Sigmoid colon (tissue), 7 donors: Measurements from ENCODE around the gene SECTM1. TPM values are rescaled to one million over a fixed set of nuclear protein-coding genes. Genes with fewer than 3 reads are reported as not detected.
"Not testable (repeated sequence)": the region's sequence is repeated elsewhere in the genome, so short reads cannot be mapped to it uniquely, and the experiment has no call there.

Experiments
- DNase-seq: peaks from one replicate; pipeline ENCODE4 v3.0.0-alpha.2; 2019
- H3K27ac ChIP-seq, 4 donors: fragments of 200-600 bp; sonication (generic); one replicate each; pipeline ENCODE4 v1.5.1; 2016 to 2019; ENCODE audit warnings: mild to moderate bottlenecking in 1 of 4
- H3K27me3 ChIP-seq, 3 donors: fragments of 200-600 bp; sonication (generic); one replicate each; pipeline ENCODE4 v1.5.1; 2019; ENCODE audit warnings: mild to moderate bottlenecking in 1 of 3
- H3K36me3 ChIP-seq, 4 donors: fragments of 200-600 bp; sonication (generic); one replicate each; pipeline ENCODE4 v1.5.1; 2016 to 2019
- H3K4me1 ChIP-seq, 4 donors: fragments of 200-600 bp; sonication (generic); one replicate each; pipeline ENCODE4 v1.5.1; 2017 to 2019
- H3K4me3 ChIP-seq, 4 donors: fragments of 200-600 bp; sonication (generic); one replicate each; pipeline ENCODE4 v1.5.1; 2017 to 2019; ENCODE audit warnings: mild to moderate bottlenecking in 2 of 4, moderate library complexity in 1 of 4
- H3K9me3 ChIP-seq, 4 donors: fragments of 200-600 bp in 3 of 4; sonication (generic) in 3 of 4; one replicate each; pipeline versions ENCODE4 v1.5.1 to v1.6.1; 2013 to 2019
- CTCF ChIP-seq, 4 experiments: fragments of 450-650 bp in 3 of 4; fragments of 200-600 bp in 1 of 4; IDR thresholded peaks; one replicate each; pipeline ENCODE4 v1.5.1; 2016 to 2019; ENCODE audit warnings: antibody characterized with exemption in 4 of 4, mild to moderate bottlenecking in 3 of 4, moderate library complexity in 2 of 4
- EP300 ChIP-seq, 4 donors: sonication (generic); formaldehyde crosslinking; IDR thresholded peaks; one replicate each; pipeline ENCODE4 v1.6.1; 2017; ENCODE audit warnings: antibody characterized with exemption in 4 of 4
- POLR2A ChIP-seq, 2 donors: fragments of 450-650 bp; IDR thresholded peaks; one replicate each; pipeline ENCODE4 v1.6.1; 2016; ENCODE audit warnings: antibody characterized with exemption in 2 of 2, mild to moderate bottlenecking in 2 of 2, moderate library complexity in 2 of 2
- POLR2AphosphoS5 ChIP-seq, 4 donors: sonication (generic); formaldehyde crosslinking; IDR thresholded peaks; one replicate each; pipeline ENCODE4 v1.6.1; 2017; ENCODE audit warnings: antibody characterized with exemption in 4 of 4
- WGBS, 2 donors: extraction: QIAGEN DNeasy Blood & Tissue Kit; methylation state at CpG; one replicate each; pipeline ENCODE4 v1.1.7; 2013; 5-methylcytosine and 5-hydroxymethylcytosine counted together
- intact Hi-C: fragments of 100-400 bp; cut with DNase I; formaldehyde crosslinking; loops from one replicate; pipeline ENCODE4 v1.15.1; 2023
- polyA plus RNA-seq, 3 donors: library from polyadenylated mRNA; stranded (reverse); fragments of 200-250 nt; gene quantifications; one replicate each; pipeline ENCODE4 v1.2.3, GENCODE V29; 2013
- total RNA-seq, 4 donors: library from RNA; depleted of rRNA; stranded (reverse); fragments of >200 nt; gene quantifications; one replicate each; pipeline ENCODE4 v1.1.0, GENCODE V29; 2016
- donor health status: healthy with polysubstance abuse.
- donor health status: Bipolar disorder and iron deficiency.
- donor health status: healthy.

The SECTM1 gene
- total and polyA plus RNA-seq, 7 donors: 8.4 to 105 (median 56.9) TPM

GRCh38 chr17:82375359-82376041 lies 41.9 kb upstream of the SECTM1 start:
- TF ChIP-seq CTCF (IDR thresholded peaks at IDR 0.05) (no peak), POLR2A (IDR thresholded peaks at IDR 0.05) (no peak), POLR2AphosphoS5 (IDR thresholded peaks at IDR 0.05) (no peak), EP300 (IDR thresholded peaks at IDR 0.05) (no peak)
- Histone ChIP-seq H3K36me3 (no peaks in the 10 kb centered on the region), H3K9me3 (no peaks in the 10 kb centered on the region), H3K27ac (no peak overlapping the region), H3K27me3 (peaks cover 35 to 90% (median 71%) of the 10 kb centered on the region in 3 donors), H3K4me3 (no peak overlapping the region), H3K4me1 (peaks cover 0 to 17% (median 15%) of the 10 kb centered on the region in 4 donors)
- DNase-seq: no peak
- intact Hi-C loops: no loop called here
- WGBS, 2 donors: 63 to 65% methylated on average over 46 of the region's 46 CpGs

- intact Hi-C loops: no loop called here
- Histone ChIP-seq H3K27ac (no peak overlapping the region), H3K36me3 (no peaks in the 10 kb centered on the region), H3K27me3 (peaks cover 39 to 90% (median 75%) of the 10 kb centered on the region in 3 donors), H3K4me3 (no peak overlapping the region), H3K9me3 (no peaks in the 10 kb centered on the region), H3K4me1 (peaks cover 0 to 21% (median 19%) of the 10 kb centered on the region in 4 donors)
- no peak for DNase-seq
- no peak for TF ChIP-seq POLR2A (IDR thresholded peaks at IDR 0.05)
- TF ChIP-seq POLR2AphosphoS5 (IDR thresholded peaks at IDR 0.05): no peak
- no peak for TF ChIP-seq CTCF (IDR thresholded peaks at IDR 0.05)
- no peak for TF ChIP-seq EP300 (IDR thresholded peaks at IDR 0.05)
- 33 to 37% methylated on average over 79 of the region's 79 CpGs for WGBS, 2 donors
Observed at GRCh38 chr17:82374626-82375331, 41.2 kb upstream of the SECTM1 start.

- H3K27ac ChIP-seq: no peak overlapping the region
- H3K36me3 ChIP-seq: no peaks in the 10 kb centered on the region
- no peak for DNase-seq
- intact Hi-C loops: no loop called here
- peaks cover 0 to 21% (median 19%) of the 10 kb centered on the region in 4 donors for H3K4me1 ChIP-seq
- no peak overlapping the region for H3K4me3 ChIP-seq
- no peaks in the 10 kb centered on the region for H3K9me3 ChIP-seq
- H3K27me3 ChIP-seq: peaks cover 41 to 91% (median 71%) of the 10 kb centered on the region in 3 donors
- whole genome bisulfite sequencing, 2 donors: 70 to 85% methylated on average over 37 of the region's 37 CpGs
- TF ChIP-seq POLR2AphosphoS5 (IDR thresholded peaks at IDR 0.05): no peak
- TF ChIP-seq EP300 (IDR thresholded peaks at IDR 0.05): no peak
- TF ChIP-seq CTCF (IDR thresholded peaks at IDR 0.05): no peak
- no peak for TF ChIP-seq POLR2A (IDR thresholded peaks at IDR 0.05)
Observed at GRCh38 chr17:82373731-82374625, 40.4 kb upstream of the SECTM1 start.

GRCh38 chr17:82373072-82373452 lies 39.5 kb upstream of the SECTM1 start:
- WGBS, 2 donors: 72 to 87% methylated on average over 10 of the region's 10 CpGs
- intact Hi-C loops, H3K36me3 ChIP-seq, H3K4me3 ChIP-seq, DNase-seq, H3K27ac ChIP-seq, H3K9me3 ChIP-seq: not testable (repeated sequence)
- Histone ChIP-seq H3K4me1 (peaks cover 0 to 21% (median 19%) of the 10 kb centered on the region in 4 donors), H3K27me3 (peaks cover 41 to 88% (median 63%) of the 10 kb centered on the region in 3 donors)
